ENCODE results near the gene GDF9. TPM values are rescaled to one million over a fixed set of nuclear protein-coding genes. Genes with fewer than 3 reads are reported as not detected.

GDF9 gene
- total and polyA plus RNA-seq, 4 donors, result 0.14 to 0.37 (median 0.26) TPM

GRCh38 chr5:132814503-132815294 is 51.6 kb downstream of the GDF9 start:
- peak; percentile 42 for ATAC-seq (ENCODE audit: insufficient read depth, low FRiP score)
- H3K9ac ChIP-seq (ENCODE audit: insufficient read depth in 1 of 2, low read length in 2 of 2), result no peak overlapping the region
- peaks cover 0 to 15% (median 0%) of the 10 kb centered on the region in 5 donors for H3K4me1 ChIP-seq (ENCODE audit: control insufficient read depth in 5 of 5, insufficient read depth in 5 of 5, low read length in 5 of 5)
- no peak overlapping the region for H3K27ac ChIP-seq (ENCODE audit: low read depth in 1 of 2, low read length in 1 of 2)
- H3K4me3 ChIP-seq, result no peak overlapping the region
- 62 to 71% methylated on average over 66 to 81 of the region's 81 CpGs for WGBS, 2 donors
- no peak for DNase-seq
- TF ChIP-seq CTCF (IDR thresholded peaks at IDR 0.05; ENCODE audit: control extremely low read depth, extremely low read depth), result no peak
- H3K27me3 ChIP-seq (ENCODE audit: control insufficient read depth in 3 of 3, insufficient read depth in 3 of 3, low read length in 2 of 3), result peaks cover 0 to 43% (median 35%) of the 10 kb centered on the region in 3 donors
- H3K9me3 ChIP-seq (ENCODE audit: control insufficient read depth in 4 of 4, insufficient read depth in 3 of 4, low read length in 3 of 4), result no peaks in the 10 kb centered on the region
- no peaks in the 10 kb centered on the region for H3K36me3 ChIP-seq (ENCODE audit: control insufficient read depth in 4 of 4, insufficient read depth in 4 of 4, low read length in 4 of 4)

GRCh38 chr5:132813599-132814502 is 52.4 kb downstream of the GDF9 start:
- Histone ChIP-seq H3K36me3 (ENCODE audit: control insufficient read depth in 4 of 4, insufficient read depth in 4 of 4, low read length in 4 of 4) (no peaks in the 10 kb centered on the region), H3K9me3 (ENCODE audit: control insufficient read depth in 4 of 4, insufficient read depth in 3 of 4, low read length in 3 of 4) (no peaks in the 10 kb centered on the region), H3K27me3 (ENCODE audit: control insufficient read depth in 3 of 3, insufficient read depth in 3 of 3, low read length in 2 of 3) (peaks cover 0 to 37% (median 37%) of the 10 kb centered on the region in 3 donors), H3K4me3 (peak overlapping the region; percentile 24), H3K9ac (ENCODE audit: insufficient read depth in 1 of 2, low read length in 2 of 2) (no peak overlapping the region), H3K4me1 (ENCODE audit: control insufficient read depth in 5 of 5, insufficient read depth in 5 of 5, low read length in 5 of 5) (peaks cover 0 to 15% (median 0%) of the 10 kb centered on the region in 5 donors), H3K27ac (ENCODE audit: low read depth in 1 of 2, low read length in 1 of 2) (no peak overlapping the region)
- WGBS, 2 donors, result 4 to 7% methylated on average over 78 to 110 of the region's 110 CpGs
- no peak for TF ChIP-seq CTCF (IDR thresholded peaks at IDR 0.05; ENCODE audit: control extremely low read depth, extremely low read depth)
- ATAC-seq (ENCODE audit: insufficient read depth, low FRiP score) (peak; percentile 45), DNase-seq (peak in 1 of 3 donors; percentile 36)

- DNase-seq (peak in 1 of 3 donors; percentile 39), ATAC-seq (ENCODE audit: insufficient read depth, low FRiP score) (no peak)
- WGBS, 2 donors, result 1 to 3% methylated on average over 50 to 68 of the region's 68 CpGs
- H3K9me3 ChIP-seq (ENCODE audit: control insufficient read depth in 4 of 4, insufficient read depth in 3 of 4, low read length in 3 of 4), result no peaks in the 10 kb centered on the region
- peaks cover 0 to 15% (median 0%) of the 10 kb centered on the region in 5 donors for H3K4me1 ChIP-seq (ENCODE audit: control insufficient read depth in 5 of 5, insufficient read depth in 5 of 5, low read length in 5 of 5)
- H3K36me3 ChIP-seq (ENCODE audit: control insufficient read depth in 4 of 4, insufficient read depth in 4 of 4, low read length in 4 of 4), result no peaks in the 10 kb centered on the region
- no peak within 1 kb of the TSS for H3K9ac ChIP-seq (ENCODE audit: insufficient read depth in 1 of 2, low read length in 2 of 2)
- no peak for TF ChIP-seq CTCF (IDR thresholded peaks at IDR 0.05; ENCODE audit: control extremely low read depth, extremely low read depth)
- H3K27me3 ChIP-seq (ENCODE audit: control insufficient read depth in 3 of 3, insufficient read depth in 3 of 3, low read length in 2 of 3), result peaks cover 0 to 39% (median 36%) of the 10 kb centered on the region in 3 donors
- H3K27ac ChIP-seq (ENCODE audit: low read depth in 1 of 2, low read length in 1 of 2), result no peak within 1 kb of the TSS
- peak within 1 kb of the TSS; percentile 24 for H3K4me3 ChIP-seq
Observed at GRCh38 chr5:132812781-132813598, 53.3 kb downstream of the GDF9 start, which contains the start of gene SOWAHA. Gene SOWAHA (plus strand): TSS chr5:132813302. CDS start chr5:132813622, 320 bp downstream.

Measured in lung (tissue), 12 donors.